CD4-positive, alpha-beta T cell treated with Interleukin-6 for 4 hours (primary cell): ENCODE data around the gene ST3GAL3.

Source experiments
- DNase-seq: peaks from one replicate; pipeline ENCODE4 v3.0.0-alpha.2; 2020; ENCODE audit warnings: mixed read lengths

ST3GAL3 gene

DNA sequence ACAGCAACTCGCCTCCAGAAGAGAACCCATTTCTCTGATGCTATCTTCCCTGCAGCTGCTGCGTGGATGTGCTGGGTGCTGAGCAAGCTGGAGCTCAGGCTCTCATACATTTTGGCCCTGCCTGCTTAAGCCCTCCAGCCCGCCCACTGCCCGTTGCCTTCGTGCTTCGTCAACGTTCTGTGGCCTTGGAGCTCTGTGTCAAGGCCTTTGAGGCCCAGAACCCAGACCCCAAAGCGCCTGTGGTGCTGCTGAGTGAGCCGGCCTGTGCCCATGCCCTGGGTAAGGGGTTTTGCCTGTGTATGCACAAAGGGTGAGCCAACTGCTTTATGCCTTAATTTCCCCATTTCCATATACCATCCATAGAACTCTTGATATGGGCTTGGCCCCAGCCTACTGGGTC is 263.6 kb downstream of the ST3GAL3 start:
- no peak for DNase-seq

- DNase-seq = no peak
These were observed 264.1 kb downstream of the ST3GAL3 start for GRCh38 chr1:43971336-43971980.

DNA sequence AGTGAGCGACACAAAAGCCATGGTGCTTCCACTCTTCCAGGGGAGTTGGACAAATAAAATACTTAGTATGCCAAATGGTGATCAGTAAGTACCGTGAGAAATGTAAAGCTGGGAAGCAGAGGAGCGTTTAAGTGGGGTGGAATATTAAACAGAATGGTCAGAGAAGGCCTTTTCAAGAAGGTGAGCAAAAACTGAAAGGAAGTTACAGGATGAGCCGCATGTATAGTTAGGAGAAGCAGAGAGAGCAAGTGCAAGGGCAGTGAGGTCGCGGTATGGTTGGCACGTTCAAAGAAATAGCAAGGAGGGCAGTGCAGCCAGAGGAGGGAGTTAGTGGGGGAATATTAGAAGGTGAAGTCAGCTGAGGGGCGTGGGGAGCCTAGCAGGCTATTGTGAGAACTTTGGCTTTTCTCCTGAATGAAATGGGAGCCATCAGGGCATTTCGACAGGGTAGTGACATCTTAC is 266.7 kb downstream of the ST3GAL3 start:
- DNase-seq = no peak

GRCh38 chr1:43974443-43975248 is 267.3 kb downstream of the ST3GAL3 start, which contains the start of gene ATP6V0B:
TSS of gene ATP6V0B (plus strand) at chr1:43974960. CDS start at chr1:43975041, 81 bp downstream.
- DNase-seq = peak; percentile 94

DNA sequence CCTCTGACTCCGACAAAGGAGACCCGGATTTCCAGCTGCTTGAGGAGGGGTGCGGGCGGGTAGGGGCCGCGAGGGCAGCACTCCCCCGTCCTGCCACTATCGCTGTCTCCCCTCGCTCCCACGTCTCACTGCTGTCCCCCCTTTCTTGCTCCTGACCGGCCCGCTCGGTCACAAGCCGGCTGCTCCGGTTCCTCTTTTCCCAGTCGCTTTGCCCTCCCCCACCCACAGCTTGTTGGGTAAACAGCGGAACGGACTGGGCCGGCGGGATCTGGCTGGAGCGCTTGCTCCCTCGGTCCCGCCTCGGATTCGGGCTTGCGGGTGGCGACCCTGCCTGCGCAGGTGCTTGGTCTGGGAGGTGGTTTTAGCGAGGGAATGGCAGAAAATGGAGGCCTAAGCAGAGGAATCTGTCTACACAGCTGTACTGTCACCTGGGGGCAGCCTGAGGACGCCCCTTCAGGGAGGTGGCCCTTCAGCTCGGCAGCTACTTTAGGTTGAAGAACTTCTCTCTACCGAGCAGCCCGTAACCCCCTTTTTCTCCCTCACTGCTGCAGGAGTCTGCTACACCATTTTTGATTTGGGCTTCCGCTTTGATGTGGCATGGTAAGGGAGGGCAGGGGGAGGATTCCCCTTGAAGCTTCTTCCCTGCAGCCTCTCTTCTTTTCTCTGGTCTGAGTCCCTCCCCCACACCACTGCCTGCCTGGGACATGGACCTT is 268.1 kb downstream of the ST3GAL3 start:
- DNase-seq = peak; percentile 60

DNA sequence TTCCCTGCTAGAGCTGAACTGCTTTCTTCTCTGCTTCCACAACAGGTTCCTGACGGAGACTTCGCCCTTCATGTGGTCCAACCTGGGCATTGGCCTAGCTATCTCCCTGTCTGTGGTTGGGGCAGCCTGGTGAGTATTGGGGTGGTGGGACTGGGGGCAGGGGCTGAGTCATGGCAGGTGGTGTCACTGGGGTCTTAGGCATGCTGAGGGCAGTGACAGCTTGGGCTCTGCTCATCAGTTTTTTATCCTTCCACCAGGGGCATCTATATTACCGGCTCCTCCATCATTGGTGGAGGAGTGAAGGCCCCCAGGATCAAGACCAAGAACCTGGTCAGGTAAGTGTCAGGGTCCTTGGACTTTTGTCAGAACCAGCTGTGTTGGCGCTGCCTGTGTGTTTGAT is 268.7 kb downstream of the ST3GAL3 start:
- DNase-seq = no peak

DNA sequence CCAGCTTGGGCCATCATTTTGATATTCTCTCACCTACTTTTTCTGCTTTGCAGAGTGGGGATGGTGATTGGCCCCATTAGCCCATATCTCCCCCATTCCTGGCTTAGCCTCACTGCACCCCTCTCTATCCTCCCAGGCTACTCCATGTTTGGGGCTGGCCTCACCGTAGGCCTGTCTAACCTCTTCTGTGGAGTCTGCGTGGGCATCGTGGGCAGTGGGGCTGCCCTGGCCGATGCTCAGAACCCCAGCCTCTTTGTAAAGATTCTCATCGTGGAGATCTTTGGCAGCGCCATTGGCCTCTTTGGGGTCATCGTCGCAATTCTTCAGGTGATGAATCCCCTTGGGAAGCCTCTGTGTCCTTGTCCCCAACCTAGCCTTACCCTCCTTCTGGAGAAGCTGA is 269.6 kb downstream of the ST3GAL3 start:
- DNase-seq = no peak

- DNase-seq = no peak
These were observed 270.3 kb downstream of the ST3GAL3 start for GRCh38 chr1:43977376-43978263.

- DNase-seq = no peak
These were observed 270.9 kb downstream of the ST3GAL3 start for GRCh38 chr1:43978264-43978550.

DNA sequence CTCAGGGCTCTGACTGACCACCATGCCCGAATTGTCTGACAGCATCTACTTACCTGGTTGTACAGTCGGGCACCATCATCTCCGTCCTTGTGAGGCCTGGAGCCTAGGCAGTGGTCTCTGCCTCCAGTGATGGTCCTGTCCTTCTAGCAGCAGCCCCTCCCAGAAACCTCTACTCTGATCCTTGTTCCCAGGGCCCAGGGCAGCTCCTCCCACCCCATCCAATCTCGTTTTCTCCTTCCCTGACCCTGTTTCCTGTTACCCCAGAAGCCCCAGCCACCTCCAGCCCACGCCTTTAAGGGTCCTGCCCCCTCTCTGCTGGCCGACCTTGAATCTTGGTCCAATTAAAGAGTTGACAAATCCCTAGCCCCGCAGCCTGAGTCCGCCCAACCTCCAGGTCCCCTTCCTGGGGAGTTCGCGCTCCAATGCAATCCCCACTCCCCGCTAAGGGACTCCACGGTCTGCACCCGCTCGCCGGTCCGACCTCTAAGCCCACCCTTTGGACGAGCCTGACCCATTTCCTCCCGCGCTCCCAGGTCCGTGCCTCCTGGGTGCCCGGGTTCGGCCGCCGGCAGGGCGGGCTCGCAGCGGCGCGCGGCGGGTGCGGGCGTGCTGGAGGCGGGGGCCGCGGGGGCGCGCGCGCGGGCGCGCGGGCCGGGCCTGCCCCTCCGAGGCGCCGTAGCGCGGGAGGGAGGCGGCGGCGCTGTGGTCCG is 271.4 kb downstream of the ST3GAL3 start, which contains the start of gene B4GALT2:
Gene B4GALT2 (plus strand): TSS at position 660 of the 710 bp plus-strand sequence. CDS start 1,951 bp downstream, outside the sequence.
- DNase-seq = peak; percentile 33

DNA sequence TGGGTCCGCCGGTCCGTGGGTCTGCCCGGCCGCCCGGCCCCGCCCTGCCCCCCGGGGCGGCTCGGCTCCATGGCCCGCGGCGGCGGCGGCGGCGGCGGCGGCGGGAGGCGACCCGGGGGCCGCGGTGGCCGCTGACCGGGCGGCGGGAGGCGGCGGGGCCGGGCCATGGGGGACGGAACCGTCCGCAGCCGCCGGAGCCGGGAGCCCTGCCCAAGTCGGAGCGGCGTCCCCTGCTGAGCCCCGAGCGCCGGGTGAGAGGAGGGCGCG is 271.9 kb downstream of the ST3GAL3 start:
- no peak for DNase-seq

- peak; percentile 16 for DNase-seq
These were observed 272.4 kb downstream of the ST3GAL3 start for GRCh38 chr1:43979528-43980254.

- DNase-seq = no peak
These were observed 273.2 kb downstream of the ST3GAL3 start for GRCh38 chr1:43980255-43981134.
